Natural killer cell treated with Interleukin-12 subunit alpha and Interleukin-12 subunit beta and Interleukin-15 and Interleukin-18, amount 100 ng/mL, for 72 hours (primary cell): ENCODE measurements around the gene RIMS3. TPM values are rescaled to one million over a fixed set of nuclear protein-coding genes. Genes with fewer than 3 reads are reported as not detected.
A peak's percentile ranks its signal among the peaks of the same experiment; 100 is the strongest.

ENCODE experiments used
- ATAC-seq, 2 donors: fragments of 150-1000 bp; cut with Tn5 transposase in 1 of 2; sonication (Bioruptor Pico), chemical (Tn5 transposase) in 1 of 2; 2 replicates each; pipeline ENCODE4 v1.10.0; 2021
- DNase-seq: peaks from one replicate; pipeline ENCODE4 v3.0.0; 2022; ENCODE audit warnings: low spot score
- H3K27ac Mint-ChIP-seq, 2 donors: 1 replicate in 1 of 2; 2 replicates in 1 of 2; pipeline ENCODE4 v1.8.0; 2022; ENCODE audit warnings: mixed read lengths in 2 of 2, mild to moderate bottlenecking in 1 of 2, moderate library complexity in 1 of 2
- H3K27me3 Mint-ChIP-seq, 2 donors: 1 replicate in 1 of 2; 2 replicates in 1 of 2; pipeline ENCODE4 v1.8.0; 2022; ENCODE audit warnings: mixed read lengths in 2 of 2
- H3K36me3 Mint-ChIP-seq: one replicate; pipeline ENCODE4 v1.8.0; 2022; ENCODE audit warnings: mixed read lengths
- H3K4me1 Mint-ChIP-seq, 2 donors: 1 replicate in 1 of 2; 2 replicates in 1 of 2; pipeline ENCODE4 v1.8.0; 2022; ENCODE audit warnings: low read depth in 2 of 2, mixed read lengths in 2 of 2, mild to moderate bottlenecking in 1 of 2
- H3K4me3 Mint-ChIP-seq: one replicate; pipeline ENCODE4 v1.8.0; 2022; ENCODE audit warnings: mixed read lengths
- H3K9me3 Mint-ChIP-seq: 2 replicates; pipeline ENCODE4 v1.8.0; 2022; ENCODE audit warnings: mixed read lengths
- total RNA-seq, 2 donors: library from RNA; stranded (reverse); gene quantifications; one replicate each; pipeline ENCODE4 v1.2.3, GENCODE V29; 2022

RIMS3 gene
- total RNA-seq, 2 donors from 2014 or later: 0.62 to 2.0 TPM

DNA sequence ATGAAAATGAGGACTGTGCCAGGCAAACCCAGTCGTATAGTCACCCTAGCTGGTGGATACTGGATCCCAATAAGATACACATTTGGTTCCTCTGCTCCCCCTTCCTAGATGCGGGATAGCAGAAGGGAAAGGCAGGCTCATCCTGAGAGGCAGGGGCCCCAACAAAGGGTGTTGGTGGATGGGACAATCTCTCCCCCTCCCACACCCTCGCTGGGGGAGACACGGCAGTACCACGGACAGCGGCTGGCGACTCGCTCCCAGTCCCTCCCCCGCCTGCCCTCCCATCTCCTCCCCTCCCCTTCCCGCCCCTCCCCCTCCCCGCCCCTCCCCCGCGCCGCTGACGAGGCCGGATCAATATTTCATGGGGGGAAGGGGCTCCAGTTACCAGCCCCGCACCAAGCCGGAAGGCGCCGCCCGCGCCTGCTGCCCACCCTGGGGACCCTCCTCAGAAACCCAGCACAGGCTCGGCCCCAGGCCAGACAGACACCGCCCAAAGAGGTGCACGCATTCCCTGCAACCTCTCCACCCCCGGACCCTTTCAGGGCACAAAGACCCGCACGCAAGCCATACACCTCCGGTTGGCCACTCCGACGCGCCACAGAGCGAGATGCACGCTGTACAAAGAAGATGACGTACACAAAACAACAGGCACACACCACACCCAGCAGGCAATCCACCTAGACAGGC is 11.5 kb downstream of the RIMS3 start:
- Mint-ChIP-seq H3K27ac (no peak overlapping the region), H3K27me3 (peaks cover 0 to 10% of the 10 kb centered on the region in 2 donors), H3K4me1 (peaks cover 0 to 9% of the 10 kb centered on the region in 2 donors), H3K9me3 (no peaks in the 10 kb centered on the region), H3K4me3 (no peak overlapping the region), H3K36me3 (no peaks in the 10 kb centered on the region)
- ATAC-seq: no peak
- no peak for DNase-seq

DNA sequence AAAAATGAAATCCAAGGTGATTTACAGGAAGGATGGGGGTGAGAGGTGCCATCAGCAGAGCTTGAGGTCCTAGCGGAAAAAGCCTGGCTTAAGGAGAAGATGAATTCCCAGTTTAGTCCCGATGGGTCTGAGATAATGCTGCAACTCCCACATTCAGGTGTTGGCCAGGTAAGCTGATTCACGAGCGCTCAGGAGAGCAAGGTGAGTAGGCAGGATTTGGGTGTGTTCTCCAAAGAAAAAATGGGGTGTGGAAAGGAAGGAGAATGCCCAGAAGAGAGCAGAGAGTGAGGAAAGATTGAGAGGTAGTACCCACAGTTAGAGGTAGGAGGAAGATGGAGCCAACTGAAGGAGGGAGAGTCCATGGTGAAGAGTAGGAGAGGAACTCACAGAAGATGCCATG is 12.5 kb downstream of the RIMS3 start:
- H3K4me3 Mint-ChIP-seq: no peak overlapping the region
- H3K4me1 Mint-ChIP-seq: peaks cover 0 to 10% of the 10 kb centered on the region in 2 donors
- DNase-seq: no peak
- no peaks in the 10 kb centered on the region for H3K36me3 Mint-ChIP-seq
- no peak overlapping the region for H3K27ac Mint-ChIP-seq
- peaks cover 0 to 13% of the 10 kb centered on the region in 2 donors for H3K27me3 Mint-ChIP-seq
- ATAC-seq: no peak
- H3K9me3 Mint-ChIP-seq: no peaks in the 10 kb centered on the region

DNA sequence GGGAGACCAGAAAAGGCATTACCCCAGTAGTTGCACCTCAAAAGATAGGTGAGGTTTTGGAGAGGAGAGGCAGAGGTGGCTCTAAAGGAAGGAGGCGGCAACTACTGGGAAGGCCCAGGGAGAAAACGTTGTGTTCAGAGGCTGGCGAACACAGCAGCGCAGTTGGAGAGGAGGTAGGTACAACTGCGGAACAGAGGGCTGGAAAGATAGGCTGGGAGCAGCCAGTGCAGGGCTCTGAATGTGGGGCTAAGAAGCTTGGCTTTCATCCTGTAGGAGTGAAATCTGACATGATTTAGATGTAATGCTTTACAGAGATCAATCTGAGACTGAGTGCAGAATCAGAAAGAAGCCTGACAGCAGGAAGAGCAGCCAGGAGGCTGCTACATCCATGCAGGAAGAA is 13.0 kb downstream of the RIMS3 start:
- ATAC-seq: no peak
- H3K27me3 Mint-ChIP-seq: peaks cover 0 to 14% of the 10 kb centered on the region in 2 donors
- no peak overlapping the region for H3K4me3 Mint-ChIP-seq
- DNase-seq: no peak
- no peaks in the 10 kb centered on the region for H3K9me3 Mint-ChIP-seq
- no peak overlapping the region for H3K27ac Mint-ChIP-seq
- H3K4me1 Mint-ChIP-seq: peaks cover 0 to 10% of the 10 kb centered on the region in 2 donors
- H3K36me3 Mint-ChIP-seq: no peaks in the 10 kb centered on the region

DNA sequence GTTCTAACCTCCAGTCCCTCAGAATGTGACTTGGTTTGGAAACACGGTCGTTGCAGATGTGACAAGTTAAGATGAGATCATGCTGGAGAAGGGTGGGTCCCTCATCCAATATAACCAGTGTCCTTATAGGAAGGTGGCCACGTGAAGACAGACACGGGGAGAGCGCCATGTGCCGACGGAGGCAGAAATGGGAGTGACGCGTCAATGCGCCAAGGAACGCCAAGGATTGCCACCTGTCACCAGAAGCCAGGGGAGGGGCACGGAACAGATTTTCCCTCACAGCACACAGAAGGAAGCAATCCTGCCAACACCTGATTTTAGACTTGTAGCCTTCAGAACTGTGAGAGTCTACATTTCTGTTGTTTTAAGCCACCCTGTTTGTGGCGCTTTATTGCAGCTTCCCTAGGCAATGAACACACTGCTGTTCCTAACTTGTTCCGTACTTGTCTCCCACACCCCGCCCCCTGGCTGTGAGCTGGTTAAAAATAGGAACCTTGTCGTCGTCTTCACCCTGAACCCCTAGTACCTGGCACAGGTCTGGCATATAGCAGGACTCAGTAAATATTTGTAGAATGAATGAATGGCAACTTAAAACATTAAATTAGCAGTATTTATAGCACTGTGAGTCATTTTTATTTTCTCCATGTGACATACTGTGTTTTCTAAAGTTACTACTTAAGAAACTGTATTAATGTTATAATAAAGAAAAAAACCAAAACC is 14.2 kb downstream of the RIMS3 start:
- Mint-ChIP-seq H3K27ac (no peak overlapping the region), H3K9me3 (no peaks in the 10 kb centered on the region), H3K36me3 (no peaks in the 10 kb centered on the region), H3K4me3 (no peak overlapping the region), H3K4me1 (peaks cover 0 to 10% of the 10 kb centered on the region in 2 donors), H3K27me3 (peaks cover 0 to 14% of the 10 kb centered on the region in 2 donors)
- ATAC-seq (no peak), DNase-seq (no peak)

DNA sequence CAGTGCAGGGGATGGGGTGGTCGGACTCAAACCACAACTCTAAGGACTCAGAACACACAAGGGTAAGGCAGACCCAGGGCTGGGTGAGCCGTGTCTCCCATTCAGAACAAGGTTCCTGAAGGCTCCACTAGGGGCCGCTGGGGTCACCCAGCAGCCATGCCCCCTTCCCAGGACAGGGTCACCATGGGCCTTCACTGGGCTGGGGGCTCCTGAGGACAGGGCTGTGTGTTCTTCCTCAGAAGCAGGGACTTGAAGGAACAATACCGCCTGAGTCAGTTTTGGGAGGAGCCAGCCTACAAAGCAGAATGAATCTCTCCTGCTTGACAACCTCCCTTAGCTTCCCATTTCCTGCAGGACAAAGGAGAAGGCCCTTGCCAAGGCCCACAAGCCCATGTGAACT is 15.4 kb downstream of the RIMS3 start:
- H3K9me3 Mint-ChIP-seq: no peaks in the 10 kb centered on the region
- H3K27ac Mint-ChIP-seq: no peak overlapping the region
- ATAC-seq: no peak
- no peak for DNase-seq
- no peak overlapping the region for H3K4me3 Mint-ChIP-seq
- H3K27me3 Mint-ChIP-seq: peaks cover 0 to 14% of the 10 kb centered on the region in 2 donors
- H3K4me1 Mint-ChIP-seq: peaks cover 0 to 10% of the 10 kb centered on the region in 2 donors
- no peaks in the 10 kb centered on the region for H3K36me3 Mint-ChIP-seq

DNA sequence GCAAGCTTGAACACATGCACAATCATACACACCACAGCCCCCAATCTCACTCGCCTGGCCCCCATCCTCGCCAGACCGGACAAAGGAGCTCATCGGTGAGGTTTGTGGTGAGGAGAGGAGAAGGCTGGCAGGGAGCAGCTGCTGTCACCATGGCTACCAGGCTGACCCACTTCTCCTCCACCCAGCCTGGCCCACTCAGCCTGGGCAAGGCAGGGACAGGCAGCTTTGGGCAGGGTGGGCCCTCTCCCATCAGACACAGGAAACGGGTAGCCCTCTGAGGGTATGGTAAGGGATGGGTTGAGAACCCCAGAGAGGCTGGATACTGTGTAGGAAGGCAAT is 15.9 kb downstream of the RIMS3 start:
- H3K36me3 Mint-ChIP-seq: no peaks in the 10 kb centered on the region
- no peaks in the 10 kb centered on the region for H3K9me3 Mint-ChIP-seq
- H3K4me1 Mint-ChIP-seq: peaks cover 0 to 9% of the 10 kb centered on the region in 2 donors
- ATAC-seq: no peak
- no peak overlapping the region for H3K4me3 Mint-ChIP-seq
- no peak overlapping the region for H3K27ac Mint-ChIP-seq
- peaks cover 0 to 11% of the 10 kb centered on the region in 2 donors for H3K27me3 Mint-ChIP-seq
- no peak for DNase-seq

DNA sequence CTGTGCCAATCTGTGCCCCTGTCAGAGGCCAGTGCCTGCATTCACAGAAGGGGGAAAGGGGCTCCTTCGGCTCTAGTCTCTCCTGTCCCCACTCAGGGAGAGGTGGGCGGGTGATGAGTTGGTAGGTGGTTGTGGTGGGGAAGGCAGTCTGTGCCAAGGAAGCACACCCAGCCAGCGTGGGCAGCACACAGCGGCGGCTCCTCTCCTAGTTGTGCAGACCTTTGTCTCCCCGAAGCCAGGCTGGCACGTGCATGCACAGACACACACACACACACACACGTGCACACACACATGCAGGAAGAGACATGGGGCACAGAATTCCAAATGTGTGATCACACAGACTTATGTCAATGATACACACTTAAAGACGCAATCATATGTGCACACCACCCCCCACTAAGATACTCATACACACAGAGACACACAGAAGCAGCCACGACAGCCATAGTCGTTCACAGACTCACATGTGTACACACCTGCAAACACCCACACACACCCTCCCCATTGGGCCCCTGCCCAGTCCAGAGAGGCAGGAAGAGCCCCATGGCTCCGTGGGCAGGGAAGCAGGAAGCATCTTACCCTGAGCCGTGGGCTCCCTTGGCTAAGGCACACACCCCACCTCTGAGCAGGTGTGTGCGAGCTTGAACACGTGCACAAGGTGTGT is 16.4 kb downstream of the RIMS3 start:
- peak in 1 of 2 donors; percentile 5 for ATAC-seq
- Mint-ChIP-seq H3K4me3 (no peak overlapping the region), H3K9me3 (no peaks in the 10 kb centered on the region), H3K27ac (no peak overlapping the region), H3K36me3 (no peaks in the 10 kb centered on the region), H3K27me3 (peaks cover 0 to 7% of the 10 kb centered on the region in 2 donors), H3K4me1 (peaks cover 0 to 7% of the 10 kb centered on the region in 2 donors)
- no peak for DNase-seq

DNA sequence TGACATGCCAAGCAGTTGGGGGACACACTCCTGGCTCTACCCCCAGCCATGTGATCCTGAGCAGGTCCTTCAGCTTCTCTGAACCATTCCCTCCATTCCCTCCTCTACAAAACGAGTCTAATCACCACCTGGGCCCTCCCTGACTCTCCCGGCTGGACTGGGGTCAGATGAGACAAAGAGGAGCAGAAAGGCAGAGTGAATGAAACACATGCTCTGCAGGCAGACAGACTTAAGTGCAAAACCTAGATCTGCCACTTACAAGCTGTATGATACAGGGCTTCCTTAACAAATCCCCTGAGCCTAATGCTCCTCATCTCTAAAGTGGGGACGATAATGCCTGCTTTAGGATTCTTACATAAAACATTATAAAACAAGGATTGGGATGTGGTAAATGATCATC is 17.3 kb downstream of the RIMS3 start:
- Mint-ChIP-seq H3K9me3 (no peaks in the 10 kb centered on the region), H3K27ac (no peak overlapping the region), H3K4me3 (no peak overlapping the region), H3K4me1 (peaks cover 0 to 7% of the 10 kb centered on the region in 2 donors), H3K27me3 (peaks cover 0 to 7% of the 10 kb centered on the region in 2 donors), H3K36me3 (no peaks in the 10 kb centered on the region)
- no peak for ATAC-seq
- no peak for DNase-seq

DNA sequence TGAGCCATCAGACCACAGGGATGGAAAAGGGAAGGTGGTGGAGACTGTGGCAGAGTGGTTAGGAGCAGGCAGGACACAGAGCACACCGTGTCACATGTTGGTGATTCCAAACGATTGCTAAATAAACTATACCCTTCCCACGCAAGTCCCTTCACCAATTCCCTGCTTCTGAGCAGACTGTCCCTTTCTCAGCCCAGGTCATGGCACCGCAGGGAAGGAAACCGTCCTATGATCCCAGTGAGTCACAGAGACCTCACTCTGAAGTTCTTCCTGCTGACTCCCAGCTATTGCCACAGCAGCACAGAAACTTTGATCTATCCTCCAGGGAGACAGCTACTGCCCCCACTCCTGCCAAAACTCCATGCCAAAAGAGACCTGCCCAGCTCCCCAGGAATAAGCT is 19.2 kb downstream of the RIMS3 start:
- Mint-ChIP-seq H3K36me3 (no peaks in the 10 kb centered on the region), H3K27me3 (peaks cover 0 to 7% of the 10 kb centered on the region in 2 donors), H3K4me1 (peaks cover 0 to 7% of the 10 kb centered on the region in 2 donors), H3K4me3 (no peak overlapping the region), H3K9me3 (no peaks in the 10 kb centered on the region), H3K27ac (no peak overlapping the region)
- ATAC-seq: no peak
- DNase-seq: no peak

DNA sequence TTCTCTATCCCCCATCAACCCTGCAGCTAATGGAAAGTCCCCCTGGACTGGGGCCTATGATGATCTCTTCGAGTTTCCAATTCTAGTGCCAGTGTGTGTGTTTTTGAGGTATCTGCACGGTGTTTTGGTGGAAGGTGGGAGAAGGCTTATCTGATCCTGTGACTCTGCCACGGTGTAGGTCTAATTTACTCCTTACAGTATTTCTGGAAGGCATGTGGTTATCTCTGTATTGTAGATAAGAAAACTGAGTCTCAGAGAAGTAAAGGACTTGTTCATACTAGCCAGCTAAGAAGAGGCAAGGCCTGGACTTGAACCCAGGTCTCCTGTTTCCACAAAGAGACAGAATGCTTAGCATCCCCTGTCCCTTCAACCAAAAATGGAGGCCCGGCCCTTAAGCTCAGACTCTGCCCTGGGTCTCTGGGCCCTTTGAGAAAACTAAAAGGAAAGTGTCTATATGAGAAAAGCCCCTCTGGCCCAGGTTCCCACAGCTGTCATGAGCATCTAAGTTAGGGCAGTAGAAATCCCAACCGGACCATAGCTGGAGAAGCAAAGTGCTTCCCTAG is 20.3 kb downstream of the RIMS3 start:
- no peak overlapping the region for H3K4me3 Mint-ChIP-seq
- peaks cover 0 to 11% of the 10 kb centered on the region in 2 donors for H3K27me3 Mint-ChIP-seq
- H3K4me1 Mint-ChIP-seq: peaks cover 0 to 10% of the 10 kb centered on the region in 2 donors
- DNase-seq: no peak
- no peaks in the 10 kb centered on the region for H3K9me3 Mint-ChIP-seq
- no peak overlapping the region for H3K27ac Mint-ChIP-seq
- no peak for ATAC-seq
- H3K36me3 Mint-ChIP-seq: no peaks in the 10 kb centered on the region

DNA sequence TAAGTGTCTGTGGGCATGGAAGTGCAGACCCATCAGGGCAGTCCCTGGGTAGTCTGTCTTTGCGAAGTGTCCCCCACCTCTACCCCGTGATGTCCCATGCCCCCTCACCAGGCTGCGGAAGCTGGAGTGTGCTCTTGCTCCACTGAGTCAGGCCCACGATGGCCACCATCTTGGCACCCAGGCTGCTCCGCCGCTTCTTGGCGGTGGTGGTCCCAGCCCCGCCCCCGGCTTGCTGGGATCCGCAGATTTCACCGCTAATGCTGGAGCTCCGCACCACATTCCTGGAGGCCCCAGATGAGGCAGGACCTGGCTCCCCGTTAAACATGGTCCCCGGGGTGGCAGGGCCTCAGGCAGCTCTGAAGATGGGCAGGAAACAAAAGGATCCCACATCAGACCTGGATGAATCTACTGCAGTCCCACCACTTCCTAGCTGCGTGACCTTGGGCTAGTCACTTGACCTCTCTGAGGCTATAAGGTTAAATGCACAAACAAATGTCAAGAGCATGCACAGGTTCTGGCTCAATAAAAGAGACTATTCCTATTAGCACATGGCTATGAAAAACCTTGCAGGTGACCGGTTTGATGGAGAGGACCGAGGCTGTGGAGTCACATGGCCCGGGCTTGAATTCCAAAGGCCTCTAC is 23.8 kb downstream of the RIMS3 start:
- no peak overlapping the region for H3K27ac Mint-ChIP-seq
- no peak overlapping the region for H3K4me3 Mint-ChIP-seq
- ATAC-seq: no peak
- peaks cover 0 to 3% of the 10 kb centered on the region in 2 donors for H3K4me1 Mint-ChIP-seq
- no peak for DNase-seq
- H3K36me3 Mint-ChIP-seq: no peaks in the 10 kb centered on the region
- peaks cover 0 to 6% of the 10 kb centered on the region in 2 donors for H3K27me3 Mint-ChIP-seq
- H3K9me3 Mint-ChIP-seq: no peaks in the 10 kb centered on the region

DNA sequence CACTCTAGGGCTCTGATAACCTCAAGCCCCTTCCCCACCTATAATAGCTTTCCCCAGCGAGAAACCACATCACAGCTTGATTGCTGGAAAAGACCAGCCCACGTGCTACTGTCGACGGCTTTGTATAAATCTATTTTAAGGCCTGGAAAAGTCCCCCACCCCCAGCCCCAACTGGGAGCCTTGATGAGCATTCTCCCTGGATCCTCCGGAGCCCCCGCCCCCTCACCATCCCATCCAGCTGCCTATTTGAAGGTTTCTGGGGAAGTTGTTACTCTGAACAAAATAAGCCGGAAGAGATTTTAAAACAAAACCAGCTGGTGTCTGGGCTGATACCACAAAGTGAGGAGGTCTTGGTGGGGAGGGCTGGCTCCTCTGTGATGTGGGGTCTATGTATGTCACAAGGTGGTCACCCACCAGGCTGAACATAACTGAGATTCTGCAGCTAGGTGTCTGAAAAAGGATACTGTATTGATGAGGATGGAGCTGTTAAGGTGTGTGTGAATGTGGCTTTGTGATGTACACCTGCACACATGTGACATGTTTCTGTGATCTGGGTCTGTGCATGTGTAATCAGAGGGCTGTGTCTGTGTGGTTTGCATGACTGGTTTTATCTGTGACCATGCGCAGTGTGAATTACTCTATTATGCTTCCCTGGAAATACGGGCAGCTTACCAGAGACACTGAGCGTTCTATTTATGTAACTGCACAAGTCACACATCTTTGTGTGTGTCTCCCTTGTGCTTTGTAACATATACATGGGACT is 25.0 kb downstream of the RIMS3 start:
- Mint-ChIP-seq H3K27ac (no peak overlapping the region), H3K9me3 (no peaks in the 10 kb centered on the region), H3K36me3 (no peaks in the 10 kb centered on the region), H3K4me3 (no peak overlapping the region), H3K27me3 (peaks cover 0 to 6% of the 10 kb centered on the region in 2 donors), H3K4me1 (peaks cover 0 to 3% of the 10 kb centered on the region in 2 donors)
- ATAC-seq (no peak), DNase-seq (no peak)
